Adrenal gland (tissue), 5 donors: ENCODE measurements around the gene NAALADL2.

Experiments used
- POLR2A ChIP-seq, 2 donors: fragments of 450-650 bp; IDR thresholded peaks; one replicate each; pipeline ENCODE4 v1.6.1; 2017; ENCODE audit warnings: antibody characterized with exemption in 2 of 2, mild to moderate bottlenecking in 2 of 2, moderate library complexity in 1 of 2
- TF ChIP-seq, protein P1 (sequence below), 6 experiments: fragments of 450-650 bp in 4 of 6; fragments of 200-600 bp in 2 of 6; sonication (generic) in 1 of 6; IDR thresholded peaks; 1 replicate in 5 of 6; 2 replicates in 1 of 6; pipeline versions ENCODE4 v1.5.1 to v1.8.0; 2016 to 2021; ENCODE audit warnings: antibody characterized with exemption in 6 of 6, mild to moderate bottlenecking in 2 of 6, moderate library complexity in 1 of 6
- donor health status: DM: no; HTN: no; CAD: no.

DNA sequence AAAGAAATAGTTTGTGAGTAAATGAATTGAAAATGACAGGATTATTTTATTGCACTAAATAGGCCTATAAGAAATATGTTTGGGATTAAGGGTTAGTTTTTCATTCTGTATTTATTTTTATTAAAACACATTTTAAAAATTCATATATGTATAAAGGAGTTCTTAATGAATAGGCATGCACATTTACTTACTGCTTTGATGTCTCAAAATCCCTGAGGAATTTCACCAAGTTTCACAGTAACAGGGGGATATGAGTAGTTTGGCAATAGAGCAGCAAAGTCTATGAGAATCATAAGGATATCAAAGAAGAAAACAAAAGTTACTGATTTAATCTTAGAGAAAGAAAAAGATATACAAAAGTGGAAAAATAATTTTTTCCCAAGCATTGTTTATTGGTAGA, 411.7 kb downstream of the NAALADL2 start:
- TF ChIP-seq, protein P1, sequence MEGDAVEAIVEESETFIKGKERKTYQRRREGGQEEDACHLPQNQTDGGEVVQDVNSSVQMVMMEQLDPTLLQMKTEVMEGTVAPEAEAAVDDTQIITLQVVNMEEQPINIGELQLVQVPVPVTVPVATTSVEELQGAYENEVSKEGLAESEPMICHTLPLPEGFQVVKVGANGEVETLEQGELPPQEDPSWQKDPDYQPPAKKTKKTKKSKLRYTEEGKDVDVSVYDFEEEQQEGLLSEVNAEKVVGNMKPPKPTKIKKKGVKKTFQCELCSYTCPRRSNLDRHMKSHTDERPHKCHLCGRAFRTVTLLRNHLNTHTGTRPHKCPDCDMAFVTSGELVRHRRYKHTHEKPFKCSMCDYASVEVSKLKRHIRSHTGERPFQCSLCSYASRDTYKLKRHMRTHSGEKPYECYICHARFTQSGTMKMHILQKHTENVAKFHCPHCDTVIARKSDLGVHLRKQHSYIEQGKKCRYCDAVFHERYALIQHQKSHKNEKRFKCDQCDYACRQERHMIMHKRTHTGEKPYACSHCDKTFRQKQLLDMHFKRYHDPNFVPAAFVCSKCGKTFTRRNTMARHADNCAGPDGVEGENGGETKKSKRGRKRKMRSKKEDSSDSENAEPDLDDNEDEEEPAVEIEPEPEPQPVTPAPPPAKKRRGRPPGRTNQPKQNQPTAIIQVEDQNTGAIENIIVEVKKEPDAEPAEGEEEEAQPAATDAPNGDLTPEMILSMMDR (IDR thresholded peaks at IDR 0.05): no peak
- no peak for TF ChIP-seq POLR2A (IDR thresholded peaks at IDR 0.05)
